M059J (cell line): ENCODE data around the gene CCR6. TPM values are rescaled to one million over a fixed set of nuclear protein-coding genes. Genes with fewer than 3 reads are reported as not detected.
"Not testable (repeated sequence)": the region's sequence is repeated elsewhere in the genome, so short reads cannot be mapped to it uniquely, and the experiment has no call there.

Source experiments
- DNase-seq: peaks from one replicate; pipeline ENCODE4 v3.0.0-alpha.2; 2012; ENCODE audit warnings: low read depth
- total RNA-seq: library from RNA; depleted of rRNA; stranded (reverse); fragments of >200 nt; shearing (Covaris generic); gene quantifications from 2 replicates; pipeline ENCODE4 v1.2.3, GENCODE V29; 2014

The CCR6 gene
- total RNA-seq, 1 experiment from 2014 or later: 0.57 TPM

- DNase-seq: peak; percentile 30
These were observed 19.0 kb downstream of the CCR6 start for GRCh38 chr6:167141667-167142432.

GRCh38 chr6:167142433-167142761, 19.5 kb downstream of the CCR6 start:
- DNase-seq: no peak

- DNase-seq: no peak
These were observed 20.1 kb downstream of the CCR6 start for GRCh38 chr6:167143041-167143440.

GRCh38 chr6:167145461-167145860, 22.6 kb downstream of the CCR6 start:
- DNase-seq: no peak

- DNase-seq: no peak
These were observed 23.2 kb downstream of the CCR6 start for GRCh38 chr6:167146135-167146534.

GRCh38 chr6:167146977-167147376, 24.1 kb downstream of the CCR6 start:
- no peak for DNase-seq

GRCh38 chr6:167148021-167148420, 25.1 kb downstream of the CCR6 start:
- DNase-seq: no peak

- DNase-seq: no peak
These were observed 26.1 kb downstream of the CCR6 start for GRCh38 chr6:167148997-167149396.

GRCh38 chr6:167150941-167151549, 28.1 kb downstream of the CCR6 start:
- no peak for DNase-seq

GRCh38 chr6:167151648-167152047, 28.8 kb downstream of the CCR6 start:
- no peak for DNase-seq

GRCh38 chr6:167152862-167153261, 30.0 kb downstream of the CCR6 start:
- DNase-seq: no peak

- peak; percentile 57 for DNase-seq
These were observed 30.6 kb downstream of the CCR6 start for GRCh38 chr6:167153521-167153959.

GRCh38 chr6:167154291-167154690, 31.4 kb downstream of the CCR6 start:
- DNase-seq: no peak

- DNase-seq: no peak
These were observed 32.0 kb downstream of the CCR6 start for GRCh38 chr6:167154895-167155294.

GRCh38 chr6:167157414-167157813, 34.5 kb downstream of the CCR6 start:
- no peak for DNase-seq

- DNase-seq: no peak
These were observed 35.0 kb downstream of the CCR6 start, which contains the start of gene GPR31 for GRCh38 chr6:167157863-167158262. GPR31 (minus strand) TSS chr6:167157980; CDS start chr6:167157831, 149 bp downstream.

- DNase-seq: peak; percentile 40
These were observed 39.1 kb downstream of the CCR6 start for GRCh38 chr6:167161851-167162467.

- no peak for DNase-seq
These were observed 39.7 kb downstream of the CCR6 start for GRCh38 chr6:167162591-167162990.

- no peak for DNase-seq
These were observed 40.6 kb downstream of the CCR6 start for GRCh38 chr6:167163476-167164011.

- DNase-seq: no peak
These were observed 41.4 kb downstream of the CCR6 start for GRCh38 chr6:167164261-167164660.

- no peak for DNase-seq
These were observed 43.1 kb downstream of the CCR6 start for GRCh38 chr6:167165858-167166471.

GRCh38 chr6:167167699-167168098, 44.8 kb downstream of the CCR6 start:
- DNase-seq: not testable (repeated sequence)
